K562 (cell line): ENCODE data around the gene TCF25. TPM values are rescaled to one million over a fixed set of nuclear protein-coding genes. Genes with fewer than 3 reads are reported as not detected.

ENCODE experiments used
- CREB1 ChIP-seq, 2 experiments: sonication (generic) in 1 of 2; formaldehyde crosslinking in 1 of 2; IDR thresholded peaks; 2 replicates each; pipeline versions ENCODE4 v1.6.1 to v1.8.0; 2012 to 2022; ENCODE audit warnings: inconsistent platforms in 1 of 2, mild to moderate bottlenecking in 1 of 2, missing genetic modification reagents in 1 of 2, moderate library complexity in 1 of 2
- HDAC6 ChIP-seq: IDR thresholded peaks from 2 replicates; pipeline ENCODE4 v1.6.1; 2012; ENCODE audit warnings: low read depth, mild to moderate bottlenecking, control low read depth, inconsistent platforms, low read length, moderate library complexity
- KAT7 ChIP-seq: sonication (generic); formaldehyde crosslinking; IDR thresholded peaks from 2 replicates; pipeline ENCODE4 v1.8.0; 2022; ENCODE audit warnings: missing genetic modification reagents, mild to moderate bottlenecking, borderline replicate concordance
- KHSRP ChIP-seq: fragments of 450-650 bp; IDR thresholded peaks from 2 replicates; pipeline ENCODE4 v1.6.1; 2017
- MAFK ChIP-seq: IDR thresholded peaks from 2 replicates; pipeline ENCODE4 v1.6.1; 2011; ENCODE audit warnings: low read length, improper control_type of control experiment
- NFE2 ChIP-seq: IDR thresholded peaks from 2 replicates; pipeline ENCODE4 v1.6.1; 2014; ENCODE audit warnings: antibody characterized with exemption, low read depth
- SMARCA4 ChIP-seq: fragments of 450-650 bp; IDR thresholded peaks from 2 replicates; pipeline ENCODE4 v1.6.1; 2016
- TCFL5 ChIP-seq: fragments of 250-450 bp; sonication (Bioruptor Pico); conservative IDR thresholded peaks from 2 replicates; pipeline ENCODE4 v1.6.1; 2021; ENCODE audit warnings: mild to moderate bottlenecking, moderate library complexity, matching md5 sums
- ZBTB7A ChIP-seq: IDR thresholded peaks from 2 replicates; pipeline ENCODE4 v1.6.1; 2011; ENCODE audit warnings: low read depth, mild to moderate bottlenecking, low read length, moderate library complexity, borderline replicate concordance; ENCODE audit not compliant: control insufficient read depth
- ZNF140 ChIP-seq: fragments of 250-450 bp; sonication (Bioruptor Pico); IDR thresholded peaks from 2 replicates; pipeline ENCODE4 v1.8.0; 2021; ENCODE audit warnings: moderate library complexity, mild to moderate bottlenecking, inconsistent platforms
- ZNF224 ChIP-seq: sonication (generic); formaldehyde crosslinking; IDR thresholded peaks from 2 replicates; pipeline ENCODE4 v1.8.0; 2022; ENCODE audit warnings: mild to moderate bottlenecking, missing genetic modification reagents
- ZZZ3 ChIP-seq: fragments of 450-650 bp; IDR thresholded peaks from 2 replicates; pipeline ENCODE4 v1.6.1; 2016; ENCODE audit warnings: antibody characterized with exemption, mild to moderate bottlenecking, moderate library complexity
- polyA plus RNA-seq, 8 experiments: library from polyadenylated mRNA; depleted of rRNA in 4 of 8; stranded (reverse) in 5 of 8; unstranded in 3 of 8; fragments of >200 nt; fragmentation: Nextera tagmentation in 2 of 8; fragmentation: Illumina TruSeq in 1 of 8; extraction: Ambion mirVana in 2 of 8; extraction: Trizol in 1 of 8; gene quantifications; 2 replicates each; pipeline versions ENCODE4 v1.2.1 to v1.2.3, GENCODE V29; 2011 to 2014; ENCODE audit warnings: inconsistent platforms in 1 of 8, missing spikeins in 1 of 8
- total RNA-seq, 7 experiments: library from RNA; depleted of rRNA in 6 of 7; stranded (reverse); fragments of >200 nt in 6 of 7; fragmentation: Illumina TruSeq in 2 of 7; extraction: Trizol in 2 of 7; gene quantifications; 2 replicates each; pipeline versions ENCODE4 v1.2.1 to v1.2.3, GENCODE V29; 2011 to 2021; ENCODE audit warnings: low replicate concordance in 1 of 7
- TF ChIP-seq, protein P1 (sequence below), 2 experiments: fragments of 450-650 bp in 1 of 2; sonication (generic) in 1 of 2; formaldehyde crosslinking in 1 of 2; IDR thresholded peaks; 2 replicates each; pipeline versions ENCODE4 v1.7.1 to v1.9.0; 2016 to 2022; ENCODE audit warnings: inconsistent platforms in 1 of 2, mild to moderate bottlenecking in 1 of 2, missing genetic modification reagents in 1 of 2
- TF ChIP-seq, protein P2 (sequence below): sonication (generic); formaldehyde crosslinking; IDR thresholded peaks from 2 replicates; pipeline ENCODE4 v1.8.0; 2022; ENCODE audit warnings: mild to moderate bottlenecking, missing genetic modification reagents
- TF ChIP-seq, protein P3 (sequence below): fragments of 250-450 bp; sonication (Bioruptor Pico); IDR thresholded peaks from 2 replicates; pipeline ENCODE4 v1.4.0; 2020; ENCODE audit warnings: mild to moderate bottlenecking, moderate library complexity, borderline replicate concordance

Gene TCF25
- total and polyA plus RNA-seq, 9 of the 15 experiments (the other 6 are each of a cell fraction or from before 2014, with no cell fraction given): 9.0 to 154 (median 83.8) TPM

DNA sequence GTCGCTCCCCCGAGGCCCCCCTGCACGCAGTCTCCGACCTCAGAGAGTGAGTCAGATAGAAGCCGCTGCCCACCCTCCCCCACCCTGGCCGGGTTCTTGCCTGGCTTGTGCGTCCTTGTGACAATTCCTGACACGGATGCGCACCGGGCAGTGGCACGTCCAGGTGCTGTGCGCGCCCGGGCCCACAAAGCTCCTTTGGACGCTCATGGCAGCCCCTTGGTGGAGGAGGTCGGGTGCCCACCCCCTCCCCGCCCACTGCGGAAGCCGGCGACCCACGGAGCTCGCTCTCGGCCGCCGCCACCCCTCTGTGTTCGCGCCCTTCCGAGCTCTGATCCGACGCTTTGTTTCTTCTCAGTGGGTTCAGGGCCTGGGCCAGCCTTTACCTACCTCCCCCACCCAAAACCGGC, 49.1 kb downstream of the TCF25 start (continued):
- TF ChIP-seq, protein P1, sequence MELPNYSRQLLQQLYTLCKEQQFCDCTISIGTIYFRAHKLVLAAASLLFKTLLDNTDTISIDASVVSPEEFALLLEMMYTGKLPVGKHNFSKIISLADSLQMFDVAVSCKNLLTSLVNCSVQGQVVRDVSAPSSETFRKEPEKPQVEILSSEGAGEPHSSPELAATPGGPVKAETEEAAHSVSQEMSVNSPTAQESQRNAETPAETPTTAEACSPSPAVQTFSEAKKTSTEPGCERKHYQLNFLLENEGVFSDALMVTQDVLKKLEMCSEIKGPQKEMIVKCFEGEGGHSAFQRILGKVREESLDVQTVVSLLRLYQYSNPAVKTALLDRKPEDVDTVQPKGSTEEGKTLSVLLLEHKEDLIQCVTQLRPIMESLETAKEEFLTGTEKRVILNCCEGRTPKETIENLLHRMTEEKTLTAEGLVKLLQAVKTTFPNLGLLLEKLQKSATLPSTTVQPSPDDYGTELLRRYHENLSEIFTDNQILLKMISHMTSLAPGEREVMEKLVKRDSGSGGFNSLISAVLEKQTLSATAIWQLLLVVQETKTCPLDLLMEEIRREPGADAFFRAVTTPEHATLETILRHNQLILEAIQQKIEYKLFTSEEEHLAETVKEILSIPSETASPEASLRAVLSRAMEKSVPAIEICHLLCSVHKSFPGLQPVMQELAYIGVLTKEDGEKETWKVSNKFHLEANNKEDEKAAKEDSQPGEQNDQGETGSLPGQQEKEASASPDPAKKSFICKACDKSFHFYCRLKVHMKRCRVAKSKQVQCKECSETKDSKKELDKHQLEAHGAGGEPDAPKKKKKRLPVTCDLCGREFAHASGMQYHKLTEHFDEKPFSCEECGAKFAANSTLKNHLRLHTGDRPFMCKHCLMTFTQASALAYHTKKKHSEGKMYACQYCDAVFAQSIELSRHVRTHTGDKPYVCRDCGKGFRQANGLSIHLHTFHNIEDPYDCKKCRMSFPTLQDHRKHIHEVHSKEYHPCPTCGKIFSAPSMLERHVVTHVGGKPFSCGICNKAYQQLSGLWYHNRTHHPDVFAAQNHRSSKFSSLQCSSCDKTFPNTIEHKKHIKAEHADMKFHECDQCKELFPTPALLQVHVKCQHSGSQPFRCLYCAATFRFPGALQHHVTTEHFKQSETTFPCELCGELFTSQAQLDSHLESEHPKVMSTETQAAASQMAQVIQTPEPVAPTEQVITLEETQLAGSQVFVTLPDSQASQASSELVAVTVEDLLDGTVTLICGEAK (IDR thresholded peaks at IDR 0.05): peak; percentile 28; the same call in 1 of the 2 replicates
- TF ChIP-seq, protein P1 (CRISPR knock-in tag; IDR thresholded peaks at IDR 0.05): no peak
- TF ChIP-seq ZNF224 (CRISPR knock-in tag): no peak
- TF ChIP-seq SMARCA4: no peak
- no peak for TF ChIP-seq CREB1 (IDR thresholded peaks at IDR 0.05)
- peak; percentile 33; the same call in 1 of the 2 replicates for TF ChIP-seq CREB1 (CRISPR knock-in tag; IDR thresholded peaks at IDR 0.05)
- peak; percentile 78 for TF ChIP-seq ZBTB7A
- peak; percentile 19; the same call in 1 of the 2 replicates for TF ChIP-seq NFE2
- no peak for TF ChIP-seq TCFL5 (CRISPR knock-in tag)
- TF ChIP-seq HDAC6: no peak
- TF ChIP-seq KHSRP: no peak
- TF ChIP-seq, protein P2, sequence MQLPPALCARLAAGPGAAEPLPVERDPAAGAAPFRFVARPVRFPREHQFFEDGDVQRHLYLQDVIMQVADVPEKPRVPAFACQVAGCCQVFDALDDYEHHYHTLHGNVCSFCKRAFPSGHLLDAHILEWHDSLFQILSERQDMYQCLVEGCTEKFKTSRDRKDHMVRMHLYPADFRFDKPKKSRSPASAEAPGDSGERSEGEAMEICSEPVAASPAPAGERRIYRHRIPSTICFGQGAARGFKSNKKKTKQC (CRISPR knock-in tag): no peak
- TF ChIP-seq, protein P3, sequence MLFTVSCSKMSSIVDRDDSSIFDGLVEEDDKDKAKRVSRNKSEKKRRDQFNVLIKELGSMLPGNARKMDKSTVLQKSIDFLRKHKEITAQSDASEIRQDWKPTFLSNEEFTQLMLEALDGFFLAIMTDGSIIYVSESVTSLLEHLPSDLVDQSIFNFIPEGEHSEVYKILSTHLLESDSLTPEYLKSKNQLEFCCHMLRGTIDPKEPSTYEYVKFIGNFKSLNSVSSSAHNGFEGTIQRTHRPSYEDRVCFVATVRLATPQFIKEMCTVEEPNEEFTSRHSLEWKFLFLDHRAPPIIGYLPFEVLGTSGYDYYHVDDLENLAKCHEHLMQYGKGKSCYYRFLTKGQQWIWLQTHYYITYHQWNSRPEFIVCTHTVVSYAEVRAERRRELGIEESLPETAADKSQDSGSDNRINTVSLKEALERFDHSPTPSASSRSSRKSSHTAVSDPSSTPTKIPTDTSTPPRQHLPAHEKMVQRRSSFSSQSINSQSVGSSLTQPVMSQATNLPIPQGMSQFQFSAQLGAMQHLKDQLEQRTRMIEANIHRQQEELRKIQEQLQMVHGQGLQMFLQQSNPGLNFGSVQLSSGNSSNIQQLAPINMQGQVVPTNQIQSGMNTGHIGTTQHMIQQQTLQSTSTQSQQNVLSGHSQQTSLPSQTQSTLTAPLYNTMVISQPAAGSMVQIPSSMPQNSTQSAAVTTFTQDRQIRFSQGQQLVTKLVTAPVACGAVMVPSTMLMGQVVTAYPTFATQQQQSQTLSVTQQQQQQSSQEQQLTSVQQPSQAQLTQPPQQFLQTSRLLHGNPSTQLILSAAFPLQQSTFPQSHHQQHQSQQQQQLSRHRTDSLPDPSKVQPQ: no peak
- no peak for TF ChIP-seq MAFK
- no peak for TF ChIP-seq ZZZ3
- peak; percentile 92; the same call in 1 of the 2 replicates for TF ChIP-seq KAT7 (CRISPR knock-in tag)
- TF ChIP-seq ZNF140 (CRISPR knock-in tag): no peak
